Stimulated activated naive CD8-positive, alpha-beta T cell treated with anti-CD3 and anti-CD28 coated beads, Interleukin-15, amount 100 ng/mL, for 72 hours (primary cell): Measurements from ENCODE around the gene TNS1.

Source experiments
- ATAC-seq: fragments of 150-1000 bp; cut with Tn5 transposase; 2 replicates; pipeline ENCODE4 v1.10.0; 2021; ENCODE audit warnings: mild to moderate bottlenecking, moderate library complexity
- DNase-seq, 2 donors: peaks; one replicate each; pipeline ENCODE4 v3.0.0; 2021 to 2022
- H3K27ac Mint-ChIP-seq, 2 donors: one replicate each; pipeline ENCODE4 v1.8.0; 2022; ENCODE audit warnings: mild to moderate bottlenecking in 2 of 2, mixed read lengths in 2 of 2, moderate library complexity in 2 of 2
- H3K27me3 Mint-ChIP-seq: one replicate; pipeline ENCODE4 v1.8.0; 2022; ENCODE audit warnings: mixed read lengths
- H3K4me1 Mint-ChIP-seq: one replicate; pipeline ENCODE4 v1.8.0; 2022; ENCODE audit warnings: mild to moderate bottlenecking, mixed read lengths
- H3K4me3 Mint-ChIP-seq, 2 donors: one replicate each; pipeline ENCODE4 v1.8.0; 2022; ENCODE audit warnings: mild to moderate bottlenecking in 2 of 2, mixed read lengths in 2 of 2, moderate library complexity in 1 of 2
- H3K9me3 Mint-ChIP-seq, 2 donors: one replicate each; pipeline ENCODE4 v1.8.0; 2022; ENCODE audit warnings: mixed read lengths in 2 of 2

The TNS1 gene

DNA sequence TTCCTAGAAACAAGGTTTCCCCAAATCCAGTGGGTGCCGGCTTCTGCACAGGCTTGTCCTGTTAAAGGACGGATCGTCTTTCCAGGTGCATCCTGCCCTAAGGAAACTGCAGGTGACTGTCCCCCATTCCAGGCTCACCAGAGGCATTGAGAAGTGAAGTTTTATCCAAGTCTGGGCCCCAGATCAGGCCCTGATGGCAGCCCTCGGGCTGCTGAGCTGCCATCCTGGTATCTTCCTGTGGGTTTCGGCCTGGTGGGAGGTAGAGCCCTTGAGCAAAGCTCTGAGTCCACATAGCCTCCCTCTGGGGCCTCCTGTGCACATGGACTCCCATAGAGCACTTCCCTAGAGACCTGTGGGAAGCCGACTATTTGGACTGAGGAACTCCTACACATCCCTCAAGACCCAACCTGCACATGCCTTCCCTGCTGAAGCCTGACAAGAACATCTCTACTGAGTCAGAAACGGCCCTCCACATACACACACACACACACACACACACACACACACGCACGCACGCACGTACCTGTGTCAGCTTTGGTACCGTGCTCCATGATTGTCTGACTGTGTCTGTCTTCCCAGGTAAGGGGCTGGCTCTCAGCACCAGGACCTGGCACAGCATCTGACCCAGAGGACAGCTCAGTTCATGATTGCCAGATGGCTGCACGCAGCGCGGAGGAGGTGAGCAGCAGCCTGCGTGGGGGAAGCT is 16.4 kb downstream of the TNS1 start:
- Mint-ChIP-seq H3K27ac (no peak overlapping the region), H3K4me1 (no peaks in the 10 kb centered on the region), H3K9me3 (no peaks in the 10 kb centered on the region), H3K4me3 (no peak overlapping the region), H3K27me3 (peaks cover 8% of the 10 kb centered on the region)
- ATAC-seq (no peak), DNase-seq (no peak)

DNA sequence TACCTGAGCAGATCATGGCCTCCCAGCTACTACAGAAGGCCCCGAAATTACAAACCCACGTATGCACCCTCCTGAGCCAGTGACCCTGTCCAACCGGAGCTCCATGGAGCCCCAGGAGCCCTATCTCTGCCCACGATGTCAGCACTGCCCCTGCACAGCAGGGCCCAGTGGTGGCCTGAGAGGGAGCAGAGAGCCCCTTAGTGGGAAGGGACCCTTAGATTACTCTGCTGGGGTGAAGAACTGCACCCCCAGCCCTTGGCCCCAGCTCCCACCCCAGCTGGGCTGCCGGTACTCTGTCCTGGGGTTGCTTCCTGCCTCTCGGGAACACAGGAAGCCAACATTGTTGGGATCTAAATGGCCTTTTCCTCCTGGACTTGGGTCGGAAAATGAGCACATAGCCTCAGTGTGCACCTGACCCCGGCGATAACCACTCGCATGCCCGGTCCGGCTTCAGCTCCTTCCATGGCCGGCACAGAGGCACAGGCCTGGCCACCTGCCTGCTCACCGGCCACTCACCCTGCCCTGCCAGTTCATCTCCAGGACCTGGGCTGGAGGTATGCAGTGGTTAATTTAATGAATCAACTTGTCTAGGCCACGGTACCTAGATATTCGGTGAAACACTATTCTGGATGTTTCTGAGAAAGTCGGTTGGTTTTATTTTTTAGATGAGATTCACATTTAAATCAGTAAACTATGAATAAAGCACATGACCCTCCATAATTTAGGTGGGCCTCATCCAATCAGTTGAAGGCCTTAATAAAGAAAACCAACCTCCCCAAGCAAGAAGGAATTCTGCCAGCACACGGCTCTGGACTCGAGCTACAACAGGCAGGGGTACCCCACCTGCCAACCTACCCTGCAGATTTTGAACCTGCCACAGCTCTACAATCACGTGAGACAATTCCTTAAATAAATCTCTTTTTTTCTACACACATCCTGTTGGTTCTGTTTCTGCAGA is 19.2 kb downstream of the TNS1 start:
- ATAC-seq = no peak
- peaks cover under 1% of the 10 kb centered on the region for H3K27me3 Mint-ChIP-seq
- H3K4me3 Mint-ChIP-seq = no peak overlapping the region
- H3K9me3 Mint-ChIP-seq = no peaks in the 10 kb centered on the region
- no peak overlapping the region for H3K27ac Mint-ChIP-seq
- no peaks in the 10 kb centered on the region for H3K4me1 Mint-ChIP-seq
- no peak for DNase-seq

DNA sequence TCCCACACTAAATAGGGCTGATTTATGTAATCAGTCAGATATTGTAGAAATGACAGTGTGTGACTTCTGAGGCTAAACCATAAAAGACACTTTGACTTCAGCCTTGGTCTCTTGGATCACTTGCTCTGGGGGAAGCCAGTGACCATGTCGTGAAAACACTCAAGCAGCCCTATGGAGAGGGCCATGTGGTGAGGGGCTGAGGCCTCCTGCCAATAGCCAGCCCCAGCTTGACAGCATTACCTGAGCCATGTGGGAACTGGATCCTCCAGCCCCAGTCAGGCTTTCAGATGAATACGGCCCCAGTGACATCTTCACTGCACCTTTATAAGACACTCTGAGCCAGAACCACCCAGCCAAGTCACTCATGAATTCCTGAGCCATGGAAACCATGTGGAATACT is 20.8 kb downstream of the TNS1 start:
- Mint-ChIP-seq H3K9me3 (no peaks in the 10 kb centered on the region), H3K27ac (no peak overlapping the region), H3K4me3 (no peak overlapping the region), H3K27me3 (no peaks in the 10 kb centered on the region), H3K4me1 (no peaks in the 10 kb centered on the region)
- DNase-seq (no peak), ATAC-seq (no peak)

DNA sequence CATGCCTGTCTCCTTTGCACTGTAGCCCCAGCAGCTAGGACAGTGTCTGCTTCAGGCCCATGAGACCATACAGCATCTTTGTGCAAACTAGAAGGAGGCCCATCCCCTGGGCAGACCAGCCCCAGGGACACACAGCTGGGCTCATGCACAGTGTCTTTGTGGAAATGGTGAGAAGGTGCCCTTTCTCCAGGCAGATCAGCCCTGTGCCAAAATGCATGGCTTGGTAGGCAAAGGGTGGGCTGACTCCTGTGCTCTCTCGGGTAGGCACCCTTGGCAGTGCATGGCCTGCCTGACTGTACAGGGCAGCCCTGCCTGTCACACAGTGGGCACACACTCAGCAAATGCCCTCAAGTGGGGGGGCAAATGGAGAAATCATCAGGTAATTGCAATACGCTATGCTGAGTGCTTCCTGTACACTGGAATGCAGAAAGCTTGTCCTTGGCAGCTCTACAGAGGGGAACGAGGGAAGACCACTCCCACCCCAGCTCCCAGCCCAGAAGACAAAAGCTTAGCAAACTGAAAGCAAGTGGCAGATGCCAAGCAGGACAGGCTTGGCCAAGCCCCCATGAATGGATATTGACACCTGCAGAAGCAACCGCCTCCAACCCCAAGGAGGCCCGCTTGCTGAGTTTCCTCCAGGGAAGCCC is 21.6 kb downstream of the TNS1 start:
- H3K27ac Mint-ChIP-seq = no peak overlapping the region
- DNase-seq (no peak), ATAC-seq (no peak)
- no peak overlapping the region for H3K4me3 Mint-ChIP-seq
- H3K4me1 Mint-ChIP-seq = no peaks in the 10 kb centered on the region
- H3K27me3 Mint-ChIP-seq = no peaks in the 10 kb centered on the region
- H3K9me3 Mint-ChIP-seq = no peaks in the 10 kb centered on the region

DNA sequence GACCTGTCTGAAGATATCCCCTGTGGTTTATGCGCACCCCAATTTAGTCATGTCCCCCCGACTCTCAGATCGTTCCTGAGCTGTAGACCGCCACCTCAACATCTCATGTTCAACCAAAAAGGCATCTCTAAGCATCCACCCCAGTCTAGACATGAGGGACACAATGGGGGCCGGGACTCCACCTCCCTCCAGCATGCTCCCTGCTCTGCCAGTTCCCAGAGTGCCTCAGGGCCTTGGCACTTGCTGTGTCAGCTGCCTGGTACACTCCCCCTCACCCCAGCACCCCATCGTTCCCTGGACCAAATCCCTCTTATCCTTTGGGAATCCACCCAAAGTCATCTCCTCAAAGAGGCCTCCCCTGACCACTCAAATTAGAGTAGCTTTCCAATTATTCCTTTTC is 22.2 kb downstream of the TNS1 start:
- Mint-ChIP-seq H3K9me3 (no peaks in the 10 kb centered on the region), H3K27me3 (no peaks in the 10 kb centered on the region), H3K4me3 (no peak overlapping the region), H3K27ac (no peak overlapping the region), H3K4me1 (no peaks in the 10 kb centered on the region)
- no peak for ATAC-seq
- no peak for DNase-seq

DNA sequence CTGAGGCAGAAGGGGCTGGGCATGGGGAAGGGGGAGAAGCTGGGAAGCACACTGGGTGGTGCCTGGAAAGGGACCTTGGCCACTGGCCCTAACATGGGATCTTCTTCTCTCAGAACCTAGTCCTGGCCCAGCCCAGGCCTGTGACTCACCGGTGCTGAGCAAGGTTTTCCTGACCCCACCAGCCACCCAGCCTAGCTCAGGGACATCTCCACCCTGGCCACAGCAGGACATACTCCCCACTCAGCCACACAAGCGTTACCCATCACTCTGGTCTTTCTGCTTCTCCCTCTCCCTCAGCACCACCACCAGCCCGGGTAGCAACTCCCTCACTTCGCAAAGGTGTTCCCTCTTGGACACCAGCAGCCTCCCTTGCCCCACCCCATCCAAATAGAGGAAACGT is 22.8 kb downstream of the TNS1 start:
- no peak for ATAC-seq
- Mint-ChIP-seq H3K4me1 (no peaks in the 10 kb centered on the region), H3K27ac (no peak overlapping the region), H3K9me3 (no peaks in the 10 kb centered on the region), H3K4me3 (no peak overlapping the region), H3K27me3 (no peaks in the 10 kb centered on the region)
- no peak for DNase-seq

DNA sequence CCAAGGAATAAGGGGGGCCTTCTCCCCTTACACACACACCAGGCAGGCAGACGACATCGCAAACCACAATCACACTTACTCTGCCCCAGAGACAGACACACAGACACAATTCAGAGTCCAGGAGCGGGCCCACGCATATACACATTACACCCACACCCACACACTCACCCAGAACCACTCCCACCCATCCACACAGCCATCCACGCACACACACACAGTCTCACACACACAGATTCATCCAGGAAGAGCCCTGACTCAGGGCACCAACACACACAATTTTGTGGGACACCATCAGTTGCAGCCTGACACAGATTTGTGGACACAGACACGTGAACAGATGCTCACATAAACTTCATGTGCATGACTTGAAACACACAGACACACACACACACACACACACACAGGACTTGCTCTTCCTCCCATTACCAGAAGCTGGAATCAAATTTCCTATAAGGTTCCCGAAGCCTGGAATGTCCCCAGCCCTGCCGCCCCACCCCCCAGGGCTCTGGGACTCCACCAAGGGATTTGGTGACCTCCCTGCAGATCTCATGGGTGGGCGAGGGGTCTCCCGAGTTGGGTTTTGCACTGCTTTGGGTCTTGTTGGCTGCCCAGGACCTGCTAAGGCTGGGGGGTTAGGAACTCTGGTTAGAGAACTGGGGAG is 23.5 kb downstream of the TNS1 start:
- no peaks in the 10 kb centered on the region for H3K4me1 Mint-ChIP-seq
- no peak overlapping the region for H3K4me3 Mint-ChIP-seq
- no peaks in the 10 kb centered on the region for H3K9me3 Mint-ChIP-seq
- ATAC-seq (no peak), DNase-seq (no peak)
- no peaks in the 10 kb centered on the region for H3K27me3 Mint-ChIP-seq
- peak overlapping the region in 1 of 2 donors; percentile 9 for H3K27ac Mint-ChIP-seq

DNA sequence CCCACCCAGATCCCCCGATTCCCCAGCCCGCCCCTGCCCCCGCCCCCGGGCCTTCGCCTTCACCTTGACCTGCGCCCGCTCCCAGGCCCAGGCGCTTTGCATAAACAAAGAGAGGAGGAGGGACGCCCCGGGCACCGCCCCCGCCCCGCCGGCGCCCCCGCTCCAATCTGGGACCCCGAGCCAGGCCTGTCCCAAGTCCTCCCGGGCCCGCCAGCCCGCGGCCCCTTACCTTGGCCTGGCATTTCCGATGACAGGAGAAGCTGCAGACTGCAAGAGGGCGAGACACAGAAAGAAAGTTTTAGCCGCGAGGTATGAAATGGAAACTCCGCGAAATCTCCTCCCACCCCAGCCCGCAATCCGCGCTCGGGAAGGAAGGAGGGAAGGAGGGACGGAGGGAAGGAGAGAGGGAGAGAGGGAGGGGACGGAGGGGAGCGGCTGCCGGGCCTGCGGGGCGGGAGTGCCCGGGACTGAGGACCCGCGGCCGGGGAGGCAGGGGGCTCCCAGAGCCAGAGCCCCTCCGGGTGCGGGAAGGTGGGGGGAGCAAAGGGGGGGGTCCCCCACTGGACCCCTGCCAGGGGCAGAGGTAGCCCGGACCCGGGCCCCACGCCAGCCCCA is 24.2 kb downstream of the TNS1 start:
- H3K9me3 Mint-ChIP-seq = no peaks in the 10 kb centered on the region
- H3K27me3 Mint-ChIP-seq = peaks cover 2% of the 10 kb centered on the region
- no peaks in the 10 kb centered on the region for H3K4me1 Mint-ChIP-seq
- no peak overlapping the region for H3K4me3 Mint-ChIP-seq
- H3K27ac Mint-ChIP-seq = no peak overlapping the region
- ATAC-seq (peak; percentile 60), DNase-seq (no peak)

DNA sequence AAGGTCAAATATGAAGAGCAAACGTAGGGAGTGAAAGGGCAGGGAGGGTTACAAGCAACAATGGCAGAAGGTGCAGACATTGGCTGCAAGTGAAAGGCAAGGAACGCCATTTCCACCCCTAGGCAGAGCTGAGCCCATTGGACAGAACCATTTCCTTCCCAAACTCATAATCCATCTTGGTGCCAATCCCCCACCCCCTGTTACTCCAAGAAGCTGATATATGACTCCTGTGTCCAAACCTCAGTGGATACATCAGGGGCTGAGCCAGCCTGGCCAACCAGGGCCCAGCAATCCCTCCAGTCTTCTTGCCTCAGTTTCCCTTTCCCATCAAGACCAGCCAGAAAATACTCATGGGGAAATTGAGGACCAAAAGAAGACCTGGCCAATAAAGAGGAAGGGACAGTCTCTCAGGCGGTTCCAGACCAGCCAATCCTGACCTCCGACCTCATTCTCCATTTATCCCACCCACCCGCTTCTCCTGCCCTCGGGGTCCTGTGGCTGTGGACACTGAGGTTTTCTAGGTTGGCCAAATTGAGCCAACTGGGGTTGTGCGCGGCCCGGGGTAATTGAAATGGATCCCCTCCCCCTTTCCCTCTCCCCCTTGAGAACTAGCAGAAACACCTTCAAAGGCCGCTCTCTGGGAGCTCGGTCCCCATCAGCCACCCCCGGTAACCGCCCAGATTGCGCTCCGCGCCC is 24.8 kb downstream of the TNS1 start:
- peaks cover 8% of the 10 kb centered on the region for H3K27me3 Mint-ChIP-seq
- ATAC-seq (no peak), DNase-seq (no peak)
- H3K27ac Mint-ChIP-seq = no peak overlapping the region
- no peaks in the 10 kb centered on the region for H3K4me1 Mint-ChIP-seq
- H3K9me3 Mint-ChIP-seq = no peaks in the 10 kb centered on the region
- H3K4me3 Mint-ChIP-seq = no peak overlapping the region

DNA sequence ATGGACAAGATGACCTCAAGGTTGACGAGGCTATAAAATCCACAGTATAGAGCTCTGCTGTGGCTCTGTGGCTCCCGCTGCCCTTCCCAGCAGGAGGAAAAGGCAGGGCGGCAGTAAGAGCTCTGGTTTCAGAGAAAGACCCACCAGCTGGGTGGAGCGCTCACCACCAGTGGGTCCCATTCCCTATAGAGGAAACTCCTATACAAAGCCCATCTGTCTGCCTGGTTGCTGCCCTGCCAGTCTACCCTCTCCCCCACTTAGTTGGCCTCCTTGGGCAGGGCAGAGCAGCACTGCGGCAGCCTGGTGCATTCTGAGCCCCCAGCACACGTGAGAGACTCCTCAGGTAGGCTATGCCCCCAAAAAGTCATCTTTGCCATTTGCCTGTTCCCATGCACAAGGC is 26.5 kb downstream of the TNS1 start:
- DNase-seq (no peak), ATAC-seq (no peak)
- Mint-ChIP-seq H3K4me3 (no peak overlapping the region), H3K4me1 (no peaks in the 10 kb centered on the region), H3K27me3 (peaks cover 21% of the 10 kb centered on the region), H3K27ac (no peak overlapping the region), H3K9me3 (no peaks in the 10 kb centered on the region)

DNA sequence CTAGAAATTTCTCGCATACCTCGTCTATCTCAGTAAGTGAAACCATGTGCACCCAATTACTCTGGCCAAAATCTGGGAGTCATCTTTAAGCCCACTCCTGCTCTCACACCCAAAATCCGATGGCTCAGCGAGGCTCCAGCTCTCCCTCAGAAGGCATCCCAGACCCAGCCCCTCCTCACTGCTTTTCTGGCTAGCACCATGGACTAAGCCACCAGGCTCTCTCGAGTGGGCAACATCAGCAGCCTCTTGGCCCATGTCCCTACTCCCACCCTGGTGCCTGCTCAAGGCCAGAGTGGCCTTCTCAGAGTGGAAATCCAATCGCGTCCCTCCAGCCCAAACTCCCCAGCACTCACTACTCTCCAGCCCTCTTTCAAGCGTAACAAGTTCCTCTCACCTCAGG is 27.2 kb downstream of the TNS1 start:
- no peak for ATAC-seq
- H3K4me3 Mint-ChIP-seq = no peak overlapping the region

DNA sequence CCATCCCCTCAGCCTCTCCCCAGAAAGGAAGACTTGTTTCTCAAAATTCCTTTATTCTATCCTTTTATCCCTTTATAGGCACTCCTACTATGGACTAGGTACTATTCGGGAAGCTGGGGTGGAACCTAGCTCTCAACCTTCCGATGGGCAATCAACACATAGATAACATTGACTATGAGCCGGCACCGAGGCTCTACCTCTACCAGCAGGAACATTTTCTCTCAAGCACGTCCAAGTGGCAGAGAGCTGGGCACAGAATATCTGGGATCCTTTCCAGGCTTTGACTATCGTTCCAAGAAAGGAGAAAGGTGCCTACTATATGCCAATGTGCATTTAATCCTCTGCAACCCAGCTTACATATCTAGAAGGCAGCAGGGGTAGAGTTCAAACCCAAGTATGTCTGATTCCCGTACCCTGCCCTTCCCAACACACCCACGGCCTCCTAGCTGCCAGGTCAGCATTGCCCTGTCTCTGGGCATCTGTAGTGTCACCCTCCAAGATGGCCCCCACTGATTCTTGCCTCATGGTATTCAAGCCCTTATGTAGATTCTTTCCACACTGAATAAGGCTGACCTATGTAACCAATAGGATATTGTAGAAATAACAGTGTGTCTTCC is 28.3 kb downstream of the TNS1 start:
- no peak for DNase-seq
- no peak overlapping the region for H3K4me3 Mint-ChIP-seq
- peaks cover 0 to 8% of the 10 kb centered on the region in 2 donors for H3K9me3 Mint-ChIP-seq
- H3K27ac Mint-ChIP-seq = peak overlapping the region in 1 of 2 donors; percentile 43
- H3K27me3 Mint-ChIP-seq = peaks cover 34% of the 10 kb centered on the region
- no peak for ATAC-seq
- H3K4me1 Mint-ChIP-seq = no peaks in the 10 kb centered on the region

More for the DNA sequence above, 27.2 kb downstream of the TNS1 start:
- Mint-ChIP-seq H3K9me3 (no peaks in the 10 kb centered on the region), H3K27me3 (peaks cover 22% of the 10 kb centered on the region), H3K27ac (no peak overlapping the region), H3K4me1 (no peaks in the 10 kb centered on the region)
- no peak for DNase-seq

DNA sequence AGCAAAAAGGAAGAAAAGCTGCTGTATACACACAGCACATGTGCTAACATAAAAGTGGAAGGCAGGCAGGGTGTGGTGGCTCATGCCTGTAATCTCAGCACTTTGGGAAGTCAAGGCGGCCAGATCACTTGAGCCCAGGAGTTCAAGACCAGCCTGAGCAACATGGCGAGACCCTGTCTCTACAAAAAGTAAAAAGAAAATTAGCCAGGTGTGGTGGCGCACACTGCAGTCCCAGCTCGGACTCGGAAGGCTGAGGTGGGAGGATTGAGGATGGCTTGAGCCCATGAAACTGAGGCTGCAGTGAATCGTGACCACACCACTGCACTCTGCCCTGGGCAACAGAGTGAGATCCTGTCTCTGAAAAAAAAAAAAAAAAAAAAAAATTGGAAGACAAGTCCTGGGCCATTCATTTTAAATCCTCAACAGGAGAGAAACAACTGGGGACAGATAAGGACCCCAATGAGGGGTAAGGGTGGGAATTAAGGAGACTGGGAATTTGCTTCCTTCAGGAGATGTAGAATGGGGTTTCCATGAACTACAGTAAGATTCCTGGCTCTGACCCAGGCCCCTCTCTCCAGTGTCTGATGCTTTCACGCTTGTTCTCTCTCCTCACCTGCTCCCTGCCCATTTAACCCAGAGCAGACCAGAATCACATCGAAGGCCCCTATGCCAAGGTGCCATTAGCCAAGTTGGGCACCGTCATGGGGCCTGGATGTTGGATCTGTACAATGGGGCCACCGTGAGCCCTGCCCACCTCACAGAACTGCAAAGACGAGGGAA is 29.6 kb downstream of the TNS1 start:
- DNase-seq = no peak
- no peaks in the 10 kb centered on the region for H3K4me1 Mint-ChIP-seq
- H3K27me3 Mint-ChIP-seq = peaks cover 34% of the 10 kb centered on the region
- no peak overlapping the region for H3K4me3 Mint-ChIP-seq
- H3K27ac Mint-ChIP-seq = no peak overlapping the region
- peaks cover 0 to 8% of the 10 kb centered on the region in 2 donors for H3K9me3 Mint-ChIP-seq
- ATAC-seq = no peak

DNA sequence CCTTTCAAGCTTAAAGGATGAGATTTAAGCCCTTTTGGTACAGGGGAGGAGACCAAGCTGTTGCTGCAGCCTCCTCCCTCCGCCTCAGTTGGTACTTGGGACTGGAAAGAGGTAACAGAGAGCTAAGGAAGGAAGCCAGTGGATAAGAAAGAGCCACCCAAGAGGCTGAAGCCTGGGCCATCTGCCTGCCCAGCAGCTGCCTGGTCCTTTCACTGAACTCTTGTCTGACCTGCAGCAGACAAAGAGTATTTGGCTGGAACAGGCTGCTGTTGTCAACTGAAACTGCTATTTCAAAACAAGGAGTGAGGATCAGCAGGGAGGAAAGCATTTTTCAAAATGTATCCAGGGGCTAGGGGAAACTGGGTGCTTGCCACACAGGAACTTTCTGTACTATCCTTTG is 30.3 kb downstream of the TNS1 start:
- no peak overlapping the region for H3K4me3 Mint-ChIP-seq

More for the DNA sequence above, 30.3 kb downstream of the TNS1 start:
- DNase-seq = no peak
- Mint-ChIP-seq H3K4me1 (no peaks in the 10 kb centered on the region), H3K9me3 (peaks cover 0 to 8% of the 10 kb centered on the region in 2 donors), H3K27ac (no peak overlapping the region), H3K27me3 (peaks cover 39% of the 10 kb centered on the region)
- ATAC-seq = no peak
